SU-DHL-6 (cell line): ENCODE data around the gene SMIM10L1.

Experiments used
- EZH2phosphoT487 ChIP-seq: fragments of 200-600 bp; sonication (generic), shearing (Covaris generic); conservative IDR thresholded peaks from 2 replicates; pipeline ENCODE4 v1.6.1; 2018; ENCODE audit warnings: mild to moderate bottlenecking, antibody characterized with exemption, low read length, moderate library complexity, mixed read lengths
- TF ChIP-seq, protein P1 (sequence below): fragments of 200-600 bp; sonication (generic); IDR thresholded peaks from one replicate; pipeline ENCODE4 v1.5.1; 2017; ENCODE audit warnings: antibody characterized with exemption, mild to moderate bottlenecking, low read length, moderate library complexity; ENCODE audit not compliant: insufficient read depth, poor library complexity, severe bottlenecking

DNA sequence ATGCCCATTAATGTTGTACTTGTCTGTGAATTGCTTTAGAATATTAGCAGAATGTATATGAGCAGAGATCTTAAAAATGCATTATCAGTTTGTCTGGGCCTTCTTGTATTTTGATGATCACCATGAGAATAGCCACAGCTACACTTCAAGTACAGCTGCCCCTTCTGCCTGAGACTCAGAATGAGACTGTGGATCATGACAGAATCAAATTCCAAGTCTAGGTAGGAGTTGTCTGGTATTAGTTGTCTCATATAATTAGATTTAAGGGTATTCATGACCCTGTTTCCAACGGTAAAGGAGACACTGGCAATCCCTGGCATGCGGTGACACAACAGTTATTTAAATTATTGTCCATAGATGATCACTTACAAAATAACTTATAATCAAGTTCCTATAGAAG, 18.3 kb upstream of the SMIM10L1 start:
- TF ChIP-seq, protein P1, sequence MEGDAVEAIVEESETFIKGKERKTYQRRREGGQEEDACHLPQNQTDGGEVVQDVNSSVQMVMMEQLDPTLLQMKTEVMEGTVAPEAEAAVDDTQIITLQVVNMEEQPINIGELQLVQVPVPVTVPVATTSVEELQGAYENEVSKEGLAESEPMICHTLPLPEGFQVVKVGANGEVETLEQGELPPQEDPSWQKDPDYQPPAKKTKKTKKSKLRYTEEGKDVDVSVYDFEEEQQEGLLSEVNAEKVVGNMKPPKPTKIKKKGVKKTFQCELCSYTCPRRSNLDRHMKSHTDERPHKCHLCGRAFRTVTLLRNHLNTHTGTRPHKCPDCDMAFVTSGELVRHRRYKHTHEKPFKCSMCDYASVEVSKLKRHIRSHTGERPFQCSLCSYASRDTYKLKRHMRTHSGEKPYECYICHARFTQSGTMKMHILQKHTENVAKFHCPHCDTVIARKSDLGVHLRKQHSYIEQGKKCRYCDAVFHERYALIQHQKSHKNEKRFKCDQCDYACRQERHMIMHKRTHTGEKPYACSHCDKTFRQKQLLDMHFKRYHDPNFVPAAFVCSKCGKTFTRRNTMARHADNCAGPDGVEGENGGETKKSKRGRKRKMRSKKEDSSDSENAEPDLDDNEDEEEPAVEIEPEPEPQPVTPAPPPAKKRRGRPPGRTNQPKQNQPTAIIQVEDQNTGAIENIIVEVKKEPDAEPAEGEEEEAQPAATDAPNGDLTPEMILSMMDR: no peak
- no peak for TF ChIP-seq EZH2phosphoT487
